ENCODE measurements around the gene LRRC27.
"Not testable (repeated sequence)": the region's sequence is repeated elsewhere in the genome, so short reads cannot be mapped to it uniquely, and the experiment has no call there.

Gene LRRC27

DNA sequence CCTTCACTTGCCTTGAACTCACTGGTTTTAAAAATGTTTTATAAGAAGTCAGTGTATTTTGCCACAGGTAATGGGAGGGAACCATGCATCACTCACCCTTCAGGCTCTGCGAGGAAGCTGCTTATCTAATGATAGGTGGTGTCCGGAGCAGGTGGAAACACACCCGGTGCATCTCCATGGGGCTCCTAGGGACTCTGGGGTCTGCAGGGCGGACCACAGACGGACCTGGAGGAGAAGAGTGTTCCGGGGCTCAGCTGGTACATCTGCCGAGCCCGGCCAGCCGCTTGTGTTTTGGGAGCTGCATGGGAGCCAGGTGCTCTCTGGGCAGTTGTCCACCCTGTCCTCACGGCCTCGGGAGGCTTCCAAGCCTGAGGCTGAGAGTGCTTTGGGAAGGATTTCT lies 7.3 kb downstream of the LRRC27 start:
- DNase-seq = no peak

DNA sequence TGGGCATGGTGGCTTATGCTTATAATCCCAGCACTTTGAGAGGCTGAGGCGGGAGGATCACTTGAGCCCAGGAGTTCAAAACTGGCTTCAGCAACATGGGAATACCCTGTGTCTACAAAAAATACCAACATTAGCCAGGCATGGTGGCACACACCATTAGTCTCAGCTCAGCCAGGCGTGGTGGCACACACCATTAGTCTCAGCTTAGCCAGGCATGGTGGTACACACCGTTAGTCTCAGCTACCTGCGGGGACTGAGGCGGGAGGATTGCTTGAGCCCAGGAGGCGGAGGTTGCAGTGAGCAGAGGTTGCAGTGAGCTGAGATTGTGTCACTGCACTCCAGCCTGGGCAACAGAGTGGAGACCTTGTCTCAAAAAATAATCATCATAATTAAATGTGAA lies 9.0 kb downstream of the LRRC27 start:
- DNase-seq = no peak

- no peak for DNase-seq
Observed at GRCh38 chr10:132341781-132342180, 9.8 kb downstream of the LRRC27 start.

- no peak for DNase-seq
Observed at GRCh38 chr10:132342553-132342952, 10.6 kb downstream of the LRRC27 start.

GRCh38 chr10:132344386-132344785 lies 12.4 kb downstream of the LRRC27 start:
- DNase-seq = no peak

- no peak for DNase-seq
Observed at GRCh38 chr10:132345345-132345744, 13.4 kb downstream of the LRRC27 start.

GRCh38 chr10:132346806-132347205 lies 14.8 kb downstream of the LRRC27 start:
- no peak for DNase-seq

DNA sequence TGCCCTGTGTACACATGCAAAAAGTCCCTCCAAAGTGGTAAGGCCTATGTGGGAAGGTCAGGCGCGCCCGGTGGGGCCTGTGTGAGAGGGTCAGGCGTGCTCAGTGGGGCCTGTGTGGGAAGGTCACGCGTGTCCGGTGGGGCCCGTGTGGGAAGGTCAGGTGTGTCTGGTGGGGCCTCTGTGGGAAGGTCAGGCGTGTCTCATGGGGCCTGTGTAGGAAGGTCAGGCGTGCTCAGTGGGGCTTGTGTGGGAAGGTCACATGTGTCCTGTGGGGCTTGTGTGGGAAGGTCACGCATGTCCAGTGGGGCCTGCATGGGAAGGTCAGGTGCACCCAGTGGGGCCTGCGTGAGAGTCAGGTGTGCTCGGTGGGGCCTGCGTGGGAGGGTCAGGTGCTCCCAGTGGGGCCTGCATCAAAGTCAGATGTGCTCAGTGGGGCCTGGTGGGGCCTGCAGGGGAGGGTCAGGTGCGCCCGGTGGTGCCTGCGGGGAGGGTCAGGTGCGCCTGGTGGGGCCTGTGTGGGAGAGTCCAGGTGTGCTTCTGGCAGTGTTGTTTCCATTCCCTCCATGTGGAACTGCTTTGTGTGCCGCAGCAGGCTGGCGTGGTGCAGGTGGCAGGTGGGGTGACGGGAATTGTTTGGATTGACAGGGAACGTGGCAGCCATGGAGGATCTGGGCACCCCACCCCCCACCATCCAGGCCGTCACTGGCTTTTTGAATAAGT lies 15.4 kb downstream of the LRRC27 start:
- DNase-seq = no peak

DNA sequence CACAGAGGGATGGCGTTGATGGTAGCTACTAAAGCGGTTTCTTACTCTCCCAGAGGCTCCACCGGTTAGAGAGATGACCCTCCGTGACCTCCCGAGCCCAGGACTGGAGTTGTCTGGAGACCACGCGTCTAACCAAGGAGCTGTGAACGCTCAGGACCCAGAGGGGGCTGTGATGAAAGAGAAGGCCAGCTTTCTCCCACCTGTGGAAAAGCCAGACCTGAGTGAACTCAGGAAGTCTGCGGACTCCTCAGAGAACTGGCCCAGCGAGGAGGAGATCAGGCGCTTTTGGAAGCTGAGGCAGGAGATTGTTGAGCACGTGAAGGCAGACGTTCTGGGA lies 15.9 kb downstream of the LRRC27 start:
- DNase-seq = no peak

- DNase-seq = no peak
Observed at GRCh38 chr10:132349766-132350165, 17.8 kb downstream of the LRRC27 start.

DNA sequence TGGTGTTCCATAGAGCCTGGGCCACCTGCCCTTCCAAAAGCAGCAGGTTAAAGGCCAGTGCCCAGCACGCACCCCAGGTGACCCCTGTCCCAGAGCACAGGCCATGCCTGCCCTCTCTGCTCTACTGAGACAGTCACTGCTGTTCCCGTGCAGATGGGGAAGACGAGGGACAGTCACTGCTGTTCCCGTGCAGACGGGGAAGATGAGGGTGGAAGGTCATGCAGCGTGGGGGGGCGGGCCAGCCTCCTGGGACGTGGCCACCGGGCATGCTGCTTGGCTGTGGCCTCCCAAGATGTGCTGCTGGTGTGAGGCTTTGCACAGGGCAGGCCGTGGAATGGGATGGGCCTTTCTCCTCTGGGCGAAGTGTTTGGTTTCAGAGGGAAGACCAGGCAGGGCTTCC lies 18.4 kb downstream of the LRRC27 start:
- no peak for DNase-seq

GRCh38 chr10:132350946-132351345 lies 19.0 kb downstream of the LRRC27 start:
- DNase-seq = no peak

GRCh38 chr10:132351611-132352010 lies 19.6 kb downstream of the LRRC27 start:
- DNase-seq = no peak

DNA sequence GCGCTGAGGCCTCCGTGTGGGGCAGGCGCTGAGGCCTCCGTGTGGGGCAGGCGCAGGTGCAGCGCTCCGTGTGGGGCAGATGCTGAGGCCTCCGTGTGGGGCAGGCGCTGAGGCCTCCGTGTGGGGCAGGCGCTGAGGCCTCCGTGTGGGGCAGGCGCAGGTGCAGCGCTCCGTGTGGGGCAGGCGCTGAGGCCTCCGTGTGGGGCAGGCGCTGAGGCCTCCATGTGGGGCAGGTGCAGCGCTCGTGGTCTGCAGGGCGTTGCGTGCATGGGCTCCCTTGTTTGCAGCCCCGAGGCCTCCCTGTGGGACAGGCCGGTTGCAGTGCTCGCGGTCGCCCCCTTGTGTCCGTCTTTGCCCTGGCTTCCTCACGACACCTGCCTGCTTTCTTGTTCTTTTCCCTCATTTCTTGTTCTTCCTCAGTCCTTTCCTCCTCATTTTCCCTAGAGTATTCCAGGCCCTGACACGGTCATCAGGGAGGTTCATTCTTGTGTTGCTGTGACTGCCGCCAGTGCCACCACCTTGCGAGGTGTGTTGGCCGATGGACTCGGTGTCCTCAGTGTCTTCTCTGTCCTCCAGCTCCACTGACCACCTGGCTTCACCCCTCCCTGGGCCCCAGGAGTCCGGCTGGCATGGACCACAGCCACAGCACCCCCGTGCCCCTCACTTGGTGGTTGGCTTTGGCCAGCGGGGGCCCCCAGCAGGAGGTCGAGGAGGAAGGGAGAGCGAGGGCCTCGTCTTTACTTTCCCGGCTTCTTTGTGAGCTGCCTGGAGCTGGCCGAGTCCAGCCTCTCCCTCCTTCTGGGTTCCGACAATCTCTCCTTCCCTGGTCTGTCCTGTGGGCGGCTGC lies 20.7 kb downstream of the LRRC27 start:
- DNase-seq = not testable (repeated sequence)

DNA sequence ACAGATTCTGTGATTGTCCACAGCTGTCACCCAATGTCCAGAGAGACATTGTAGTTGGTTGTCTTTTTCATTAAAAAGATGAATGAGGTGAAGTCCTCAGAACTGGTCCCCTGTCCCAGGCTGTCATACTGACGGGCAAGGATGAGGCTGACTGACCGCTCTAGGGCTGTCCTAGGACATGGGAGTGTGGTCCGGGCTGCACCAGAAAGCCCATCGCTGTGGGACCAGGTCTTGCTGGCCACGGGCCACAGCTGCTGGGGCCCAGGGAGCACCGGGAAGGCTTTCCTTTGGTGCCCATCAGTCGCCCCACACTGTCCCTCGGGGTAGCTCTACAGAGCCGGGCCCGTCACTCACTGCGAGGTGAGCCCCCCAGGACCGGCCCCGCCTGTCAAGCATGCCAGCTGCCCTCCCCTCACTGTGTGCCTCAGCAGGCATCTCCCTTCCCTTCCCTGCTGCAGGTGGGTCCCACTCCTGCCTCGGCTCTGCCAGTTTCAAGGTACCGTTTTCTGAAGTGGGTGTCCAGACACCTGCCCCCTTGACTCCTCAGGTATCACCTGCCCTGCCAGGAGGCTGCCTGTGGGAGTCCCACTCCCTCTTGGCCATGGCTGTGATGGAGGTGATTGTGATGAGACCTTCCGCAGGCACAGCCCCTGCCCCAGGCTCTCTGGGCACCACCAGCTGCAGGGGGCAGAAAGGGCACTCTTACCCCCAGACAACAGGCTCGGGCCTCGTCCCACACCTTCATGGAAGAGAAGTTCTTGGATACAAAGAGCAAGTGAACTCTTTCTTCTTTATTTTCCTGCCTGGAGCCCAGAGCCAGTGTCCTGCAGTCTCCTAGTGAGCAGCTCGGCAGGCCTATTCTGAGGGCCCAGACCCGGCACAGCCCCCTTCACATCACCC lies 21.7 kb downstream of the LRRC27 start:
- no peak for DNase-seq

DNA sequence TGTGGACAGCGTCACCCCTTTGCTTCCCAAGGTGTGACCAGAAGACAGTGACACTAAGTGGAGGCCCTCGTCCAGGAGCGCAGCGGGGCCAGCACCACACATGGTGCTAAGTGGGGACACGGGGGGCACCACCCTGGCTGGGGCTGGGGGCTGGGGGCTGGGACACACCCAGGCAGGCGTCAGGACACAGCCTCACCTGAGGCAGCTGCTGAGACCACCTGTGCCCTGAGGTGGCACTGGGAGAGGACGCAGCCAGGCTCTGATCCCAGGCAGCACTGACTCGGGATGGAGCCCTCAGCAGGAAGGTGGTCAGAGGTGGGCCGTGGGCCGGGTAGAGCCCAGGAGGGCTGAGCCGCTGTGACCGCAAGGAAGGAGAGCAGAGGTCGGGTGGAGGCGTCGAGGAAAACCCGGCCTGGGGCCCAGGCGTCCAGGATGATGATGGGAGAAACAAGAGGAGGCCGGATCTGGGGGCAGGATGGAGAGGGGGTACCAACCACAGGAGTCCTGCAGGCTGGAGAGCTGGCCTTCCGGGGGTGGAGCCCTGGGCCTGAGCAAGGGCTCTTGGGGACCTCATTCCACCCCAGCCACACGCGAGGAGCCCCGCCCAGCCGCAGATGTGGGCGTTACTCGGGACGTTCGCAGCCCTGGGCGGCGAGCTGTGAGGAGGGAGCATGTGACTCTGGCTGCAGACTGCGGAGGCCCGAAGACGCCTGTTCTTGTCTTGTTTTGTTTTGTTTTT lies 22.5 kb downstream of the LRRC27 start:
- DNase-seq = no peak

DNA sequence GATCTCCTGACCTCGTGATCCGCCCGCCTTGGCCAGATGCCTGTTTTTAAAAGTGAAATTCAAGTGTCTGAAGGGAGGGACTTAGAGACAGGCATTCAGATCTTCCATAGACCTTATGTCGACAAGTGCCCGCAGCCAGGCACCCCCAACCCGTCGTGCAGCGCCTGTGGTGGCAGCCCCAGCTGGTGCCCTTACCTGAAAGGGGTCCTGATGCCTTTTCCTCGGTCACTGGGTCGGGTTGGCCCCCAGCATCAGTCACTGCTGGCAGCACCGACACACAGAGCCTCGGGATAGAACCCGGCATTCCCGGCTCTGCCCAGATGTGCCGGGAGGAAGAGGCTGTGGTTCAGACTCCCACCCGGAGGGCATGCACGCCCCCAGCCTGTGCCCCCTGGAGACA lies 23.3 kb downstream of the LRRC27 start:
- DNase-seq = no peak

GRCh38 chr10:132355754-132356153 lies 23.8 kb downstream of the LRRC27 start:
- DNase-seq = no peak

- DNase-seq = no peak
Observed at GRCh38 chr10:132356621-132357195, 24.7 kb downstream of the LRRC27 start.

DNA sequence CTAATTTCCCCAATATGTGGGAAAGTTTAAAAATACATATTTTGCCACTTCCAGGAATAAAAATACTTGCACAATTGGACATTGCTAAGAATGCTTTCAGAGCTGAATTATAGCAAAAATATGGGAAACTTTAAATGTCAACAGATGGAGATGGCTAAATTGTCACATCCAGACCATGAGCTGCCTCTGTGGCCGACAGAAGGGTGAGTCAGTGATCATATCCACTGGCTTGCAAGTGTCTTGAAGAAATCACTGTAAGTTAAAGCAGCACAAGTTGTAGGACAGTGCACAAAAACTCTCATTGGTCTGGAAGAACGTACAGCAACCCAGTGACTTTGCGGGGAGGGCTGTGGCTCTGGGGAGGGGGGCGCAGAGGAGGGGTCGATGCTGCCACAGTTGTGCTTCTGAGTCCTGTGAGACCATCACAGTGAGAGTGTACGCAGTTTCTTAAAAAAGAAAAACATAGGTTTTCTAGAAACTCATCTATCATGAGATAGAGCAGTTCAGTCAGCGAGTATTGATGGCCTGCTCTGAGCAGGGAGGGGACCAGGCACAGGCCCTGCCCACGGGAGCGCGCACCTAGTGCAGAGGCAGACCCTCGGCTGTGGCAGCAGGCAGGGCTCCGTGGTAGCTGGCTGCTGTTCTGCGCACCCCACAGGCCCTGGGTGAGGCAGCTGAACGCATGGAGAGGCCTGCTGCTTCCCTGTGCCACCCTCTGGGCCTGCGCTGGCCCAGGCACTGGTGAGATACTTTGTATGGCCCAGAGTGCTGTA lies 25.5 kb downstream of the LRRC27 start:
- DNase-seq = no peak

DNA sequence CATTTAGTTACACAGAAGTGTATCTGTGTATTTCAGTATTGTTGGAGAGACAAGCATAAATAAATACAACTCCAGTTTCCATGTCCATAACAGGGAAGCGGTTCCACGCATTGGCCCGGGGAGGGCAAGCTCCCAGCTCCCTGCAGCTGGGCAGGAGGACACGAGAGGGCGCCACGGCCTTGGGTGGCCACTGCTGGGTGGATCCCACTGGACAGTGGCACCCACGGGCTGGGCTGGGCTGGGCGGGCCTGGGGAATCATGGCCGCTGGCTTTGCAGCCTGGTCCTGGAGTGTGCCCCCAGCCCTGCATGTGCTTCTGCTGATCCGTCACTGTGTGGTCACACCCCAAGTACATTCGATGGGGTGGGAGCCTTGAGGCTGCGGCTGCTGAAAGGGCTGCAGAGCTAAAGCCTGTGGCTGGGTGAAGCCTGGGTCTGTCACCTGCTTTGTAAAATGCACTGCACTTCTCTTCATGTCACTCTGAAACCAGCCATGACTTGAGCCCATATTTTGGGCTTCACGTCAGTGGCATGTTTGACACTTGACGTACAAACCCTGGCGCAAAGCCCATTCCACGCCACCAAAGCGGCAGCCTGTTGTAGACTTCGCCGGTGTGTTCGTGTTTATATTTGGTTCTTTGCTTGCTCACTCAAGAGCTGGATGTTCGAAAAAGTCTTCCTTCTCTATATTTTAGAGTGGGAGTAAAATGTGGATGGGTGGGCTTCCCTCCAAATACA lies 27.5 kb downstream of the LRRC27 start:
- DNase-seq = no peak
